Endometrial microvascular endothelial cells (primary cell): Measurements from ENCODE around the gene KIFC1. TPM values are rescaled to one million over a fixed set of nuclear protein-coding genes. Genes with fewer than 3 reads are reported as not detected.

Experiments used
- in situ Hi-C: cut with HindIII; loops from 2 replicates; pipeline ENCODE4 v1.10.0; 2017; ENCODE audit warnings: low sequenced_read_pairs, low pct_unique_long_range_greater_than_20kb; ENCODE audit errors: inconsistent ontology term
- total RNA-seq: library from RNA; depleted of rRNA; stranded (reverse); fragments of >200 nt; gene quantifications from one replicate; pipeline ENCODE4 v1.2.3, GENCODE V29; 2015; ENCODE audit errors: inconsistent ontology term

Gene KIFC1
- total RNA-seq, 1 donor from 2014 or later = 55.4 TPM

- in situ Hi-C loops = no loop called here
These were observed 14.5 kb downstream of the KIFC1 start for GRCh38 chr6:33406126-33406525.

- in situ Hi-C loops = no loop called here
These were observed 15.6 kb downstream of the KIFC1 start for GRCh38 chr6:33407132-33407718.

- in situ Hi-C loops = no loop called here
These were observed 18.6 kb downstream of the KIFC1 start for GRCh38 chr6:33410050-33410710.

GRCh38 chr6:33410711-33411631 lies 19.3 kb downstream of the KIFC1 start, which contains the start of gene PHF1:
Gene PHF1, plus strand, starts transcription at chr6:33411014. Its CDS starts 1,250 bp downstream, at chr6:33412264.
- in situ Hi-C loops = no loop called here

GRCh38 chr6:33411632-33412005 lies 20.0 kb downstream of the KIFC1 start:
- in situ Hi-C loops = no loop called here

GRCh38 chr6:33412140-33413009 lies 20.8 kb downstream of the KIFC1 start:
- in situ Hi-C loops = no loop called here

- in situ Hi-C loops = no loop called here
These were observed 21.9 kb downstream of the KIFC1 start for GRCh38 chr6:33413241-33414120.

- in situ Hi-C loops = no loop called here
These were observed 23.1 kb downstream of the KIFC1 start for GRCh38 chr6:33414592-33415271.

GRCh38 chr6:33415831-33416230 lies 24.2 kb downstream of the KIFC1 start:
- in situ Hi-C loops = no loop called here

GRCh38 chr6:33416386-33417127 lies 24.9 kb downstream of the KIFC1 start:
- in situ Hi-C loops = no loop called here

- in situ Hi-C loops = no loop called here
These were observed 25.7 kb downstream of the KIFC1 start for GRCh38 chr6:33417128-33417902.

- in situ Hi-C loops = no loop called here
These were observed 26.5 kb downstream of the KIFC1 start, which contains the start of gene CUTA for GRCh38 chr6:33417903-33418689. Gene CUTA, minus strand, starts transcription at chr6:33418107. Its CDS starts 107 bp downstream, at chr6:33418000.

GRCh38 chr6:33418690-33419291 lies 27.2 kb downstream of the KIFC1 start:
- in situ Hi-C loops = no loop called here

GRCh38 chr6:33419580-33420490 lies 28.2 kb downstream of the KIFC1 start, which contains the start of gene SYNGAP1:
Gene SYNGAP1, plus strand, starts transcription at chr6:33420065. Its CDS starts 200 bp downstream, at chr6:33420265.
- in situ Hi-C loops = no loop called here
